Activated B cell treated with CpG ODN at 0.5 μM for 24 hours (primary cell): ENCODE measurements around the gene LDAF1. TPM values are rescaled to one million over a fixed set of nuclear protein-coding genes. Genes with fewer than 3 reads are reported as not detected.

Experiments
- ATAC-seq: fragments of 200-7000 bp; cut with Tn5 transposase; one replicate; pipeline ENCODE4 v1.10.0; 2021; ENCODE audit warnings: low read depth, mild to moderate bottlenecking, moderate library complexity
- CTCF ChIA-PET: fragments of 350-600 bp; sonication (Branson Sonifier 250); formaldehyde crosslinking; loops from one replicate; lab custom pipeline; 2021; ENCODE audit warnings: antibody characterized with exemption; lab: Charles Lee
- POLR2A ChIA-PET: fragments of 350-600 bp; sonication (Branson Sonifier 250); formaldehyde crosslinking; loops from one replicate; lab custom pipeline; 2021; ENCODE audit warnings: antibody characterized with exemption; lab: Charles Lee
- DNase-seq: peaks from one replicate; pipeline ENCODE4 v3.0.0; 2022
- H3K27ac Mint-ChIP-seq: one replicate; pipeline ENCODE4 v1.8.0; 2020; ENCODE audit warnings: mixed read lengths
- H3K27me3 Mint-ChIP-seq: one replicate; pipeline ENCODE4 v1.8.0; 2021; ENCODE audit warnings: mixed read lengths
- H3K36me3 Mint-ChIP-seq: one replicate; pipeline ENCODE4 v1.8.0; 2021; ENCODE audit warnings: low read depth, mixed read lengths
- H3K4me1 Mint-ChIP-seq: one replicate; pipeline ENCODE4 v1.8.0; 2021; ENCODE audit warnings: mixed read lengths
- H3K4me3 Mint-ChIP-seq: one replicate; pipeline ENCODE4 v1.8.0; 2020; ENCODE audit warnings: mild to moderate bottlenecking, mixed read lengths
- H3K9me3 Mint-ChIP-seq: one replicate; pipeline ENCODE4 v1.8.0; 2020; ENCODE audit warnings: mixed read lengths
- CTCF ChIP-seq: fragments of 200-600 bp; IDR thresholded peaks from one replicate; pipeline ENCODE4 v1.8.0; 2022; ENCODE audit warnings: antibody characterized with exemption, mild to moderate bottlenecking
- intact Hi-C: fragments of 100-400 bp; cut with micrococcal nuclease; formaldehyde crosslinking; loops from one replicate; pipeline ENCODE4 v1.15.1; 2024
- total RNA-seq: library from RNA; stranded (reverse); gene quantifications from 2 replicates; pipeline ENCODE4 v1.2.3, GENCODE V29; 2022

Gene LDAF1
- total RNA-seq, 1 donor from 2014 or later: 17.2 TPM

- no peak for ATAC-seq
- Mint-ChIP-seq H3K27me3 (peaks cover 16% of the 10 kb centered on the region), H3K27ac (no peak overlapping the region), H3K9me3 (no peaks in the 10 kb centered on the region), H3K36me3 (no peaks in the 10 kb centered on the region), H3K4me3 (no peak overlapping the region), H3K4me1 (no peaks in the 10 kb centered on the region)
- no peak for DNase-seq
- ChIA-PET POLR2A (interaction anchor here (0.6 kb wide), 1 partner anchor 18 kb away, joined by 4 read pairs; no protein-coding TSS in a partner anchor), CTCF (no interaction called here)
- intact Hi-C loops: no loop called here
- no peak for TF ChIP-seq CTCF
Measured at GRCh38 chr16:21206550-21206949, 48.1 kb downstream of the LDAF1 start.

- H3K4me1 Mint-ChIP-seq: no peaks in the 10 kb centered on the region
- no peaks in the 10 kb centered on the region for H3K9me3 Mint-ChIP-seq
- no peak overlapping the region for H3K4me3 Mint-ChIP-seq
- no peaks in the 10 kb centered on the region for H3K36me3 Mint-ChIP-seq
- CTCF ChIA-PET: no interaction called here
- POLR2A ChIA-PET: no interaction called here
- no peak for TF ChIP-seq CTCF
- intact Hi-C loops: no loop called here
- DNase-seq: no peak
- ATAC-seq: no peak
- peaks cover 22% of the 10 kb centered on the region for H3K27me3 Mint-ChIP-seq
- no peak overlapping the region for H3K27ac Mint-ChIP-seq
Measured at GRCh38 chr16:21208446-21209230, 50.2 kb downstream of the LDAF1 start.

GRCh38 chr16:21211486-21211885 lies 53.0 kb downstream of the LDAF1 start, which contains the start of gene ZP2:
Gene ZP2, minus strand, starts transcription at chr16:21211574. Its CDS starts 27 bp downstream, at chr16:21211547.
- no peaks in the 10 kb centered on the region for H3K9me3 Mint-ChIP-seq
- H3K27me3 Mint-ChIP-seq: peaks cover 21% of the 10 kb centered on the region
- no peak for TF ChIP-seq CTCF
- ChIA-PET POLR2A (no interaction called here), CTCF (no interaction called here)
- H3K4me1 Mint-ChIP-seq: no peaks in the 10 kb centered on the region
- H3K4me3 Mint-ChIP-seq: no peak within 1 kb of the TSS
- DNase-seq: no peak
- no peak for ATAC-seq
- no peaks in the 10 kb centered on the region for H3K36me3 Mint-ChIP-seq
- intact Hi-C loops: no loop called here
- H3K27ac Mint-ChIP-seq: no peak within 1 kb of the TSS

GRCh38 chr16:21214086-21214485 lies 55.6 kb downstream of the LDAF1 start:
- no peaks in the 10 kb centered on the region for H3K4me1 Mint-ChIP-seq
- no peaks in the 10 kb centered on the region for H3K36me3 Mint-ChIP-seq
- H3K27ac Mint-ChIP-seq: no peak overlapping the region
- intact Hi-C loops: no loop called here
- H3K4me3 Mint-ChIP-seq: no peak overlapping the region
- no peaks in the 10 kb centered on the region for H3K9me3 Mint-ChIP-seq
- ATAC-seq: no peak
- ChIA-PET CTCF (no interaction called here), POLR2A (interaction anchor here (0.7 kb wide), 1 partner anchor 402 kb away, joined by 7 read pairs; no protein-coding TSS in a partner anchor)
- peaks cover 19% of the 10 kb centered on the region for H3K27me3 Mint-ChIP-seq
- TF ChIP-seq CTCF: no peak
- DNase-seq: no peak

- peaks cover 23% of the 10 kb centered on the region for H3K27me3 Mint-ChIP-seq
- POLR2A ChIA-PET: no interaction called here
- no peak for DNase-seq
- no peak overlapping the region for H3K27ac Mint-ChIP-seq
- H3K9me3 Mint-ChIP-seq: no peaks in the 10 kb centered on the region
- CTCF ChIA-PET: no interaction called here
- H3K36me3 Mint-ChIP-seq: no peaks in the 10 kb centered on the region
- H3K4me1 Mint-ChIP-seq: no peaks in the 10 kb centered on the region
- TF ChIP-seq CTCF: no peak
- H3K4me3 Mint-ChIP-seq: no peak overlapping the region
- intact Hi-C loops: no loop called here
- no peak for ATAC-seq
Measured at GRCh38 chr16:21217121-21217520, 58.6 kb downstream of the LDAF1 start.
